Measurements from ENCODE around the gene KRT17. TPM values are rescaled to one million over a fixed set of nuclear protein-coding genes. Genes with fewer than 3 reads are reported as not detected.
A peak's percentile ranks its signal among the peaks of the same experiment; 100 is the strongest.

KRT17 gene
- total RNA-seq, 2 donors from 2014 or later: not detected

GRCh38 chr17:41657936-41658335 lies 33.6 kb upstream of the KRT17 start:
- Mint-ChIP-seq H3K4me3 (no peak overlapping the region), H3K27ac (no peak overlapping the region), H3K4me1 (no peaks in the 10 kb centered on the region), H3K36me3 (ENCODE audit: low read depth) (no peaks in the 10 kb centered on the region), H3K27me3 (ENCODE audit: insufficient read depth) (peaks cover 6% of the 10 kb centered on the region), H3K9me3 (no peaks in the 10 kb centered on the region)
- TF ChIP-seq, protein P1, sequence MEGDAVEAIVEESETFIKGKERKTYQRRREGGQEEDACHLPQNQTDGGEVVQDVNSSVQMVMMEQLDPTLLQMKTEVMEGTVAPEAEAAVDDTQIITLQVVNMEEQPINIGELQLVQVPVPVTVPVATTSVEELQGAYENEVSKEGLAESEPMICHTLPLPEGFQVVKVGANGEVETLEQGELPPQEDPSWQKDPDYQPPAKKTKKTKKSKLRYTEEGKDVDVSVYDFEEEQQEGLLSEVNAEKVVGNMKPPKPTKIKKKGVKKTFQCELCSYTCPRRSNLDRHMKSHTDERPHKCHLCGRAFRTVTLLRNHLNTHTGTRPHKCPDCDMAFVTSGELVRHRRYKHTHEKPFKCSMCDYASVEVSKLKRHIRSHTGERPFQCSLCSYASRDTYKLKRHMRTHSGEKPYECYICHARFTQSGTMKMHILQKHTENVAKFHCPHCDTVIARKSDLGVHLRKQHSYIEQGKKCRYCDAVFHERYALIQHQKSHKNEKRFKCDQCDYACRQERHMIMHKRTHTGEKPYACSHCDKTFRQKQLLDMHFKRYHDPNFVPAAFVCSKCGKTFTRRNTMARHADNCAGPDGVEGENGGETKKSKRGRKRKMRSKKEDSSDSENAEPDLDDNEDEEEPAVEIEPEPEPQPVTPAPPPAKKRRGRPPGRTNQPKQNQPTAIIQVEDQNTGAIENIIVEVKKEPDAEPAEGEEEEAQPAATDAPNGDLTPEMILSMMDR (conservative IDR thresholded peaks at IDR 0.05): no peak
- H3K9me3 ChIP-seq (ENCODE audit: control insufficient read depth, low read length): no peaks in the 10 kb centered on the region
- H3K9ac ChIP-seq (ENCODE audit: extremely low read depth, low read length, poor library complexity, severe bottlenecking): no peak overlapping the region
- H3K4me3 ChIP-seq (ENCODE audit: low read length): no peak overlapping the region
- H3K36me3 ChIP-seq (ENCODE audit: control insufficient read depth, insufficient read depth, low read length): no peaks in the 10 kb centered on the region
- no peaks in the 10 kb centered on the region for H3K4me1 ChIP-seq (ENCODE audit: control insufficient read depth, insufficient read depth, low read length)
- WGBS, 2 experiments (ENCODE audit: insufficient coverage in 1 of 2, insufficient read length in 1 of 2): 91% methylated on average over 8 to 12 of the region's 12 CpGs
- no peak for DNase-seq
- H3K27ac ChIP-seq (ENCODE audit: low read depth, low read length): no peak overlapping the region
- H3K27me3 ChIP-seq (ENCODE audit: control insufficient read depth, insufficient read depth, low read length, poor library complexity, severe bottlenecking): no peaks in the 10 kb centered on the region

DNA sequence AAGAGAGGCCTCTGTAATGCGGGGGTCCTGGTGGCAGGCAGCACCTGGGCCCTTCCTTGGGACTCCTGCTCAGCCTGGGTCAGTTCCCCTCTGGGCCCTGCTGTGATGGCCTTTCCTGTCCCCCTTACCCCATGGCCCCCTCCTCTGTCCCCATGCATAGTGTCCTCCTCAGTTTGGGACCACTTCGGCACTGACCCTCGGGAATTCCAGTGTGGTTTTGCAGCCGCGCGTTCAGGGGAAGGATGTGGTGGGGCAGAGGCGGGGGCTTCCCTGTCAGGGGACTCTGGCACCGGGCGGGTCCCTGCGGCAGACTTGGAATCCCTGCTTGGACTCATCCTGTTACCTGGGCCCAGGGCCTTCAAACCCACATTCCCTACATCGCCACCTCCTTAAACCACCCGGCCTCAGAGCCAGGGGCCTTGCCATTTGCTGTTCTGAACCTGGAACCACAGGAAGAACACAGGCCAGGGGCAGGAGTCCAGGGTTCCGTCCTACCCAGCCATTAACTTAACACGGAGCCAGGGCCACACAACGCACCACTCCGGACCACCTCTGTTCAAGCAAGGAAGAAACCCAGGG lies 32.9 kb upstream of the KRT17 start:
- Mint-ChIP-seq H3K36me3 (ENCODE audit: low read depth) (no peaks in the 10 kb centered on the region), H3K27ac (no peak overlapping the region), H3K9me3 (no peaks in the 10 kb centered on the region), H3K4me1 (no peaks in the 10 kb centered on the region), H3K4me3 (no peak overlapping the region), H3K27me3 (ENCODE audit: insufficient read depth) (peaks cover 4% of the 10 kb centered on the region)
- H3K4me1 ChIP-seq (ENCODE audit: control insufficient read depth, insufficient read depth, low read length): no peaks in the 10 kb centered on the region
- no peak overlapping the region for H3K27ac ChIP-seq (ENCODE audit: low read depth, low read length)
- no peaks in the 10 kb centered on the region for H3K9me3 ChIP-seq (ENCODE audit: control insufficient read depth, low read length)
- no peaks in the 10 kb centered on the region for H3K27me3 ChIP-seq (ENCODE audit: control insufficient read depth, insufficient read depth, low read length, poor library complexity, severe bottlenecking)
- TF ChIP-seq, protein P1 (conservative IDR thresholded peaks at IDR 0.05): no peak
- H3K9ac ChIP-seq (ENCODE audit: extremely low read depth, low read length, poor library complexity, severe bottlenecking): no peak overlapping the region
- peak; percentile 48 for DNase-seq
- 89 to 96% methylated on average over 10 to 16 of the region's 16 CpGs for WGBS, 2 experiments (ENCODE audit: insufficient coverage in 1 of 2, insufficient read length in 1 of 2)
- no peaks in the 10 kb centered on the region for H3K36me3 ChIP-seq (ENCODE audit: control insufficient read depth, insufficient read depth, low read length)
- no peak overlapping the region for H3K4me3 ChIP-seq (ENCODE audit: low read length)

DNA sequence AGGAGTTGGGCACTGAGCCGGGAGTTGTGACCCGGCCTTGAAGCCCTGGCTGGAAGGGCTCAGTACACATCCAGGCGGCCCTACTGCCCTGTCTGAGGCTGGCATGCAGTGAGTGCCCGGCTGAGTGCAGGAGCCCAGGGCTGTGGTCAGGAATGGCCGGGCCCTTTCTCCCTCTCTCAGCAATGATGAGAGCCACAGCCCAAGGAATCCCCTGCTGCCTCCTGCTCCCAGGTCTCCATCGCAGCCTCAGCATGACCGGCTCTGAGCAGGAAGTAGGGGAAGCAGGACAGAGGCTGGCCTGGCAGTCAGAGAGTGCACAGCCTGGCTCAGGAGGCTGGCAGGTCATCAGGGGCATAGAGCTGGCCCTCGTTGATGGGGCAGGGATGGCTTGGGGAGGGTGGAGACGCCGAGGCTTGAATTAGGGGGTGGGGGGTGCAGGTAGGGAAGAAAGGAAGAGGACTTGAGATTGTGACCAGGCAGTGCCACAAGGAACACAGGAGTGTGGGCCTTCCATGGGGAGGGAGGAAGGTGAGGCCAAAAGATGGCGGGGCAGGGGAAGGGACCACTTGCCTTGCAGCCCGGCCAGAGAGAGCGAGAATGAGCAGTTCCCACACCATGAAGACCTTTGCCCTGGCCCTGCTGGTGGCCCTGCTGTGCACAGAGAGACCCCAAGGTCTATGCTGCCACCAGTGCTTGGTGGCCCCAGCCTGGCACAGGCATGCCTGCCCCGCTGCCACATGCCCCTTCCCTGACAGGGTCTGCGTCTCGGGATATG lies 32.1 kb upstream of the KRT17 start:
- peak; percentile 56 for DNase-seq
- H3K36me3 ChIP-seq (ENCODE audit: control insufficient read depth, insufficient read depth, low read length): no peaks in the 10 kb centered on the region
- H3K4me3 Mint-ChIP-seq: no peak overlapping the region
- TF ChIP-seq, protein P1 (conservative IDR thresholded peaks at IDR 0.05): no peak
- H3K9me3 Mint-ChIP-seq: no peaks in the 10 kb centered on the region
- H3K27me3 ChIP-seq (ENCODE audit: control insufficient read depth, insufficient read depth, low read length, poor library complexity, severe bottlenecking): no peaks in the 10 kb centered on the region
- no peaks in the 10 kb centered on the region for H3K9me3 ChIP-seq (ENCODE audit: control insufficient read depth, low read length)
- no peak overlapping the region for H3K9ac ChIP-seq (ENCODE audit: extremely low read depth, low read length, poor library complexity, severe bottlenecking)
- H3K4me3 ChIP-seq (ENCODE audit: low read length): no peak overlapping the region
- peaks cover 4% of the 10 kb centered on the region for H3K27me3 Mint-ChIP-seq (ENCODE audit: insufficient read depth)
- no peak overlapping the region for H3K27ac ChIP-seq (ENCODE audit: low read depth, low read length)
- no peak overlapping the region for H3K27ac Mint-ChIP-seq
- WGBS, 2 experiments (ENCODE audit: insufficient coverage in 1 of 2, insufficient read length in 1 of 2): 92 to 100% methylated on average over 8 to 16 of the region's 16 CpGs
- H3K4me1 Mint-ChIP-seq: no peaks in the 10 kb centered on the region
- no peaks in the 10 kb centered on the region for H3K36me3 Mint-ChIP-seq (ENCODE audit: low read depth)
- no peaks in the 10 kb centered on the region for H3K4me1 ChIP-seq (ENCODE audit: control insufficient read depth, insufficient read depth, low read length)
